GM12873 (cell line): Measurements from ENCODE around the gene BGN.
A peak's percentile ranks its signal among the peaks of the same experiment; 100 is the strongest.

Source experiments
- CTCF ChIP-seq: IDR thresholded peaks from 2 replicates; pipeline ENCODE4 v1.5.1; 2012; ENCODE audit warnings: low read depth, mild to moderate bottlenecking, moderate library complexity, low read length, control low read depth; ENCODE audit not compliant: insufficient read depth; ENCODE audit errors: missing control alignments

Gene BGN

GRCh38 chrX:153544727-153545126 is 49.9 kb downstream of the BGN start:
- no peak for TF ChIP-seq CTCF

- no peak for TF ChIP-seq CTCF
These were observed 51.6 kb downstream of the BGN start for GRCh38 chrX:153546386-153546785.

GRCh38 chrX:153547195-153547594 is 52.4 kb downstream of the BGN start:
- TF ChIP-seq CTCF, result no peak

- no peak for TF ChIP-seq CTCF
These were observed 54.5 kb downstream of the BGN start for GRCh38 chrX:153549231-153549630.

GRCh38 chrX:153549807-153550206 is 55.0 kb downstream of the BGN start:
- no peak for TF ChIP-seq CTCF

- TF ChIP-seq CTCF, result no peak
These were observed 56.4 kb downstream of the BGN start for GRCh38 chrX:153551135-153551534.

- TF ChIP-seq CTCF, result peak; percentile 83
These were observed 59.9 kb downstream of the BGN start for GRCh38 chrX:153554519-153555167.
